ENCODE results near the gene DOCK11.

Gene DOCK11

DNA sequence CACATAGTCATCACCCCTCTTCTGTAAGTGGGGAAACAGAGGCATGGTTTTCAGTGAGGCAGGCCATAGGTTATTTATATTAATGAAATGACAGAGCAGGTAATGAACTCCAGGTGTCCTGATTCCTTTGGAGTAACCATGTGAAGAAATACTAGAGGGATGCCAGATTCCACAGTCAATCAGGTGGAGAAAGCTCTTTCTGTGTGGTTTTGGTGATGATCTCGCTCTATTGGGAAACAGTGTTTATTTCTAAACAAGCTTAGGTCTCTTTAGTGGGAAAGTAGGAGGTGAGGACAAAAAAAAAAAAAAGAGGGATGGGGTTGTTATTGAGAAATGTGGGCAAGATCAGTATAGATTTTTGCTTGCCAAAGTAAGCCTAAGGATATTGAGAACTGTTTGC lies 12.2 kb downstream of the DOCK11 start:
- TF ChIP-seq, protein P1, sequence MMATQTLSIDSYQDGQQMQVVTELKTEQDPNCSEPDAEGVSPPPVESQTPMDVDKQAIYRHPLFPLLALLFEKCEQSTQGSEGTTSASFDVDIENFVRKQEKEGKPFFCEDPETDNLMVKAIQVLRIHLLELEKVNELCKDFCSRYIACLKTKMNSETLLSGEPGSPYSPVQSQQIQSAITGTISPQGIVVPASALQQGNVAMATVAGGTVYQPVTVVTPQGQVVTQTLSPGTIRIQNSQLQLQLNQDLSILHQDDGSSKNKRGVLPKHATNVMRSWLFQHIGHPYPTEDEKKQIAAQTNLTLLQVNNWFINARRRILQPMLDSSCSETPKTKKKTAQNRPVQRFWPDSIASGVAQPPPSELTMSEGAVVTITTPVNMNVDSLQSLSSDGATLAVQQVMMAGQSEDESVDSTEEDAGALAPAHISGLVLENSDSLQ (IDR thresholded peaks at IDR 0.05) = no peak
- TF ChIP-seq SP1 (IDR thresholded peaks at IDR 0.05) = no peak
- no peak for TF ChIP-seq L3MBTL2 (conservative IDR thresholded peaks at IDR 0.05)
- no peak for TF ChIP-seq ARNT (IDR thresholded peaks at IDR 0.05)
- no peak for TF ChIP-seq NFRKB (IDR thresholded peaks at IDR 0.05)
- no peak for TF ChIP-seq FOXM1 (IDR thresholded peaks at IDR 0.05; ENCODE audit: borderline replicate concordance)
- TF ChIP-seq HDGF (IDR thresholded peaks at IDR 0.05; ENCODE audit: borderline replicate concordance) = no peak
- TF ChIP-seq LEF1 (IDR thresholded peaks at IDR 0.05; ENCODE audit: borderline replicate concordance) = no peak
- no peak for TF ChIP-seq FOXK2 (IDR thresholded peaks at IDR 0.05)
- no peak for TF ChIP-seq BHLHE40 (IDR thresholded peaks at IDR 0.05; ENCODE audit: borderline replicate concordance)
- TF ChIP-seq SUZ12 (IDR thresholded peaks at IDR 0.05) = no peak
- no peak for TF ChIP-seq TARDBP (IDR thresholded peaks at IDR 0.05)
- DNase-seq (ENCODE audit: extremely low spot score) = no peak
- CTCF ChIA-PET = interaction anchor here (0.7 to 0.8 kb wide), 2 partner anchors 10 to 49 kb away, joined by 3 to 4 read pairs; no protein-coding TSS in a partner anchor
- POLR2A ChIA-PET = no interaction called here

DNA sequence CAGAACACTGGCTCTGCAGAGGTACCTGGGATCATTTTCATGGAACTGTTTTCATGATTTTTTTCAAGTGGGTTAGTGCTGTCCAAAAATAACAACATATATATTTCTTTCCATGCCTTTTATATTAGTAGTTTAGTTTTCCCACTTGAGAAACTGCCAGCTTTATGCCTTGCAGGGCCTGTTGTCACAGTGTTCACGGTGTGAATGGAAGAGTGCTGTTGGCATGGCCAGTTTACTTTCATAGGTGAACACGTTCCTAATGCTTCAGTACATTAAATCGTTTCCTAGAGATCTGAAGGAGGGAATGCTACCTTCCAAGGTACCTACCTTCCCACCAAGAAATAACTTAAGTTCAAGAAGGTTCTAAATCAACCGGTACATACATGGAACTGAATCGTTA lies 12.6 kb downstream of the DOCK11 start:
- CTCF ChIA-PET = interaction anchor here (0.8 kb wide), 1 partner anchor 49 kb away, joined by 4 read pairs; no protein-coding TSS in a partner anchor
- TF ChIP-seq FOXM1 (IDR thresholded peaks at IDR 0.05; ENCODE audit: borderline replicate concordance) (no peak), SUZ12 (IDR thresholded peaks at IDR 0.05) (no peak), FOXA1 (IDR thresholded peaks at IDR 0.05) (no peak), LEF1 (IDR thresholded peaks at IDR 0.05; ENCODE audit: borderline replicate concordance) (no peak), FOXK2 (IDR thresholded peaks at IDR 0.05) (no peak)
- DNase-seq (ENCODE audit: extremely low spot score) = no peak
- POLR2A ChIA-PET = no interaction called here

DNA sequence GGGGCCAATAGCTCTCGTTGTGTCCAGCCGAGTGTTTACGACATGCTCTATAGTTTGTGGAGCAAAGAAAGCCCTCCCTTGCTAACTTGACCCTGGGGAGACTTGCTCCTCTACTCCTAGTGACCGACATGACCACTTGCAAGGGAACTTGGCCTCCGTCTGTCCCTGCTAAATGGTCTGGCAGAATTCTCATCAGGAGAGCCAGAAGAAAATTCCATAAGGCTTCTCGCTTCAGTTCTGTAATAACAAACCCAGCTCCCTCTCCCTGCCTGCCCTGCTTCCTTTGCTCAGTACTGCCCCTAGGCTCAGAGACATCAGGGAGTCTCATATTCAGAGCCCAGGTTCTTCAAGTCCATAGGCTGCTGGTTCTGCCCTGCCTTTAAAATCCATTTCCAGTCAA lies 13.0 kb downstream of the DOCK11 start:
- CTCF ChIA-PET = interaction anchor here (0.8 kb wide), 1 partner anchor 49 kb away, joined by 4 read pairs; no protein-coding TSS in a partner anchor
- POLR2A ChIA-PET = no interaction called here
- no peak for TF ChIP-seq LEF1 (IDR thresholded peaks at IDR 0.05; ENCODE audit: borderline replicate concordance)
- TF ChIP-seq ARNT (IDR thresholded peaks at IDR 0.05) = no peak
- TF ChIP-seq, protein P1 (IDR thresholded peaks at IDR 0.05) = no peak
- TF ChIP-seq L3MBTL2 (conservative IDR thresholded peaks at IDR 0.05) = no peak
- TF ChIP-seq ELF4 (IDR thresholded peaks at IDR 0.05) = no peak
- no peak for TF ChIP-seq NFRKB (IDR thresholded peaks at IDR 0.05)
- TF ChIP-seq FOXM1 (IDR thresholded peaks at IDR 0.05; ENCODE audit: borderline replicate concordance) = no peak
- TF ChIP-seq TARDBP (IDR thresholded peaks at IDR 0.05) = no peak
- TF ChIP-seq SUZ12 (IDR thresholded peaks at IDR 0.05) = no peak
- no peak for TF ChIP-seq CTBP1 (IDR thresholded peaks at IDR 0.05; ENCODE audit: borderline replicate concordance)
- no peak for TF ChIP-seq SP1 (IDR thresholded peaks at IDR 0.05)
- no peak for TF ChIP-seq BHLHE40 (IDR thresholded peaks at IDR 0.05; ENCODE audit: borderline replicate concordance)
- TF ChIP-seq HDGF (IDR thresholded peaks at IDR 0.05; ENCODE audit: borderline replicate concordance) = no peak
- TF ChIP-seq ZNF384 (IDR thresholded peaks at IDR 0.05) = no peak
- no peak for TF ChIP-seq FOXA1 (IDR thresholded peaks at IDR 0.05)
- TF ChIP-seq FOXK2 (IDR thresholded peaks at IDR 0.05) = no peak
- DNase-seq (ENCODE audit: extremely low spot score) = no peak

DNA sequence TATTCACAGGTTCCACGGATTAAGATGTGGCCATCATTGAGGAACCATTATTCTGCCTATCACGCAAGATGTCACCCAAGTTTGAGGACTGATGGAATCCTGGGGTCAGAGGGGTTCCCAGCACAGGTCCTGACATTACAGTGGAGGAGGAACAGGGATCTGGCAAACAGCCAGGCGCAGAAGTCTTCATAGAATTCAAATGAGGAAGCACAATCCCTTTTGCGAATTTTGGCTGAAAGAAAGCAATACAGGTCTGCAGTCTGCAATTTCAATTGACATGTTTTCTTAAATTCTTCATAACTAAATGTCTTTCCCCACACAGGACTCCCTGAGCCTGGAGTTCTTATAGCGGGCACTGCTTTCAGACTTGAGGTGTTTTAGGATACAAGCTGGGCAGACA lies 14.5 kb downstream of the DOCK11 start:
- POLR2A ChIA-PET = no interaction called here
- DNase-seq (ENCODE audit: extremely low spot score) = no peak
- TF ChIP-seq CTBP1 (IDR thresholded peaks at IDR 0.05; ENCODE audit: borderline replicate concordance) (no peak), NFRKB (IDR thresholded peaks at IDR 0.05) (no peak), HDGF (IDR thresholded peaks at IDR 0.05; ENCODE audit: borderline replicate concordance) (no peak), TARDBP (IDR thresholded peaks at IDR 0.05) (no peak), FOXM1 (IDR thresholded peaks at IDR 0.05; ENCODE audit: borderline replicate concordance) (no peak), L3MBTL2 (conservative IDR thresholded peaks at IDR 0.05) (no peak), ARNT (IDR thresholded peaks at IDR 0.05) (no peak), LEF1 (IDR thresholded peaks at IDR 0.05; ENCODE audit: borderline replicate concordance) (no peak), ZNF384 (IDR thresholded peaks at IDR 0.05) (no peak), BHLHE40 (IDR thresholded peaks at IDR 0.05; ENCODE audit: borderline replicate concordance) (no peak), FOXA1 (IDR thresholded peaks at IDR 0.05) (no peak), FOXK2 (IDR thresholded peaks at IDR 0.05) (no peak)
- TF ChIP-seq, protein P1 (IDR thresholded peaks at IDR 0.05) = no peak
- CTCF ChIA-PET = no interaction called here

DNA sequence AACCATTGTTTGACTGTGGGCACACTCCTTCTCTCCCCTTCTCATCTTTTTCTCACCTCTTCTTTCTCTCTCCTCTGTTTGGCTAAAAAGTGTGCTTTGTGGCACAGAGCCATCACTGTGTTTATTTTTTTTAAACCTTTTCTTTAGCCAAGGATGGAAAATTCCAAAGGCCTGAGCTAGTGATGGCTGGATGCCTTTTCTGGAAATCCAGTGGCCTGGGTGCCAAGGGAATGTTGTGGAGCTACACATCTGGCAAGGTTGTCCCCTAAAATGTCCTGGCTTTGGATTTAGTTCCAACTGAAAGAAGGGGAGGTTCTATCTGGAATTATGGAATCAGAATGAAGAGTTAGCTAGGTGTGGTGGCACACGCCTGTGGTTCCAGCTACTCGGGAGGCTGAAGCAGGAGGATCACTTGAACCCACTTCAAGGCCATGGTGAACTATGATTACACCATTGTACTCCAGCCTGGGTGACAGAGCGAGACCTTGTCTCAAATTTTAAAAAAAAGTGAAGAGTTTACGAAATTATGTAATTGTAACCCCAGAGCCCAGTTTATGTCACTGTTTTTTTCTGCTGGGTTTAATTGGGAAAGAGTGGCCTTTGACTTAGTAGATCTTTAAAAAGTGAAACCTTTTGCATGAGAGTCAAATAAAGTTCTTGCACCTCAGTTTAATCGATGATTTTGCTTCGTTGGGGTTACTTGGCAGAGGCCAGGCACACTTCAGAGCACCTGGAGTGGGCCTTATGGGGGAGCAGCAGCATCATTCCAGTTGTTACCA lies 17.7 kb downstream of the DOCK11 start:
- TF ChIP-seq FOXM1 (IDR thresholded peaks at IDR 0.05; ENCODE audit: borderline replicate concordance) (no peak), SP1 (IDR thresholded peaks at IDR 0.05) (no peak), ARNT (IDR thresholded peaks at IDR 0.05) (no peak), TARDBP (IDR thresholded peaks at IDR 0.05) (no peak), FOXA1 (IDR thresholded peaks at IDR 0.05) (no peak), L3MBTL2 (conservative IDR thresholded peaks at IDR 0.05) (no peak), HDGF (IDR thresholded peaks at IDR 0.05; ENCODE audit: borderline replicate concordance) (no peak), NFRKB (IDR thresholded peaks at IDR 0.05) (no peak), BHLHE40 (IDR thresholded peaks at IDR 0.05; ENCODE audit: borderline replicate concordance) (no peak), ELF4 (IDR thresholded peaks at IDR 0.05) (no peak), LEF1 (IDR thresholded peaks at IDR 0.05; ENCODE audit: borderline replicate concordance) (no peak), FOXK2 (IDR thresholded peaks at IDR 0.05) (no peak), SUZ12 (IDR thresholded peaks at IDR 0.05) (no peak), ZNF384 (IDR thresholded peaks at IDR 0.05) (no peak), CTBP1 (IDR thresholded peaks at IDR 0.05; ENCODE audit: borderline replicate concordance) (no peak)
- TF ChIP-seq, protein P1 (IDR thresholded peaks at IDR 0.05) = no peak
- ChIA-PET POLR2A (no interaction called here), CTCF (no interaction called here)
- DNase-seq (ENCODE audit: extremely low spot score) = no peak

All from HEK293T (cell line).